Peyer's patch (tissue), 4 donors: ENCODE measurements around the gene ZSCAN2. TPM values are rescaled to one million over a fixed set of nuclear protein-coding genes. Genes with fewer than 3 reads are reported as not detected.

Source experiments
- DNase-seq, 3 donors: peaks; one replicate each; pipeline ENCODE4 v3.0.0-alpha.2; 2017 to 2019
- H3K27ac ChIP-seq, 4 donors: fragments of 200-600 bp; sonication (generic); one replicate each; pipeline ENCODE4 v1.5.1; 2016 to 2019
- H3K27me3 ChIP-seq, 2 donors: fragments of 200-600 bp; sonication (generic); one replicate each; pipeline ENCODE4 v1.5.1; 2019
- H3K36me3 ChIP-seq, 3 donors: fragments of 200-600 bp; sonication (generic); one replicate each; pipeline ENCODE4 v1.5.1; 2016 to 2019
- H3K4me1 ChIP-seq, 4 donors: fragments of 200-600 bp; sonication (generic); one replicate each; pipeline ENCODE4 v1.5.1; 2016 to 2019
- H3K4me3 ChIP-seq, 4 donors: fragments of 200-600 bp; sonication (generic); 1 replicate in 3 of 4; 2 replicates in 1 of 4; pipeline ENCODE4 v1.5.1; 2016 to 2019; ENCODE audit warnings: mild to moderate bottlenecking in 1 of 4
- H3K9me3 ChIP-seq, 4 donors: fragments of 200-600 bp; sonication (generic); one replicate each; pipeline ENCODE4 v1.5.1; 2016 to 2019; ENCODE audit warnings: mild to moderate bottlenecking in 1 of 4
- POLR2A ChIP-seq, 2 donors: fragments of 450-650 bp; IDR thresholded peaks; one replicate each; pipeline ENCODE4 v1.5.1; 2017; ENCODE audit warnings: antibody characterized with exemption in 2 of 2, mild to moderate bottlenecking in 2 of 2, moderate library complexity in 2 of 2
- total RNA-seq, 4 donors: library from RNA; depleted of rRNA; stranded (reverse); fragments of >200 nt; gene quantifications; one replicate each; pipeline ENCODE4 v1.1.0, GENCODE V29; 2016
- TF ChIP-seq, protein P1 (sequence below), 6 experiments: fragments of 450-650 bp in 4 of 6; fragments of 200-600 bp in 2 of 6; sonication (generic) in 1 of 6; IDR thresholded peaks; one replicate each; pipeline ENCODE4 v1.5.1; 2017 to 2019; ENCODE audit warnings: antibody characterized with exemption in 6 of 6, mild to moderate bottlenecking in 3 of 6, moderate library complexity in 1 of 6

ZSCAN2 gene
- total RNA-seq, 4 donors from 2014 or later: 4.4 to 22.3 (median 10.2) TPM

DNA sequence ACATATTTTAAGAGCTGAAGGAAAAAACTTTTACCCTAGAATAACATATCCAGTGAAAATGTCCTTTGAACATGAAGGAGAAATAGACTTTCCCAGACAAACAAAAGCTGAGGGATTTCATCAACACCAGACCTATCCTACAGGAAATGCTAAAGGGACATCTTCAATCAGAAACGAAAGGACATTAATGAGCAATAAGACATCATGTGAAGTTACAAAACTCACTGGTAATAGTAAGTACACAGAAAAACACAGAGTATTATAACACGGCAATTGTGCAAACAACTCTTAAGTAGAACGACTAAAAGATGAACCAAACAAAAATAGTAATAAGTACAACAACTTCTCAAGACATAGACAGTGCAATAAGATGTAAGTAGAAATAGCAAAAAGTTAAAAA is 3.5 kb upstream of the ZSCAN2 start:
- peaks cover 0 to 20% (median 3%) of the 10 kb centered on the region in 4 donors for H3K4me1 ChIP-seq
- no peak for DNase-seq
- no peaks in the 10 kb centered on the region for H3K36me3 ChIP-seq
- no peak overlapping the region for H3K27ac ChIP-seq
- H3K27me3 ChIP-seq: no peaks in the 10 kb centered on the region
- no peaks in the 10 kb centered on the region for H3K9me3 ChIP-seq
- TF ChIP-seq POLR2A (IDR thresholded peaks at IDR 0.05): no peak
- TF ChIP-seq, protein P1, sequence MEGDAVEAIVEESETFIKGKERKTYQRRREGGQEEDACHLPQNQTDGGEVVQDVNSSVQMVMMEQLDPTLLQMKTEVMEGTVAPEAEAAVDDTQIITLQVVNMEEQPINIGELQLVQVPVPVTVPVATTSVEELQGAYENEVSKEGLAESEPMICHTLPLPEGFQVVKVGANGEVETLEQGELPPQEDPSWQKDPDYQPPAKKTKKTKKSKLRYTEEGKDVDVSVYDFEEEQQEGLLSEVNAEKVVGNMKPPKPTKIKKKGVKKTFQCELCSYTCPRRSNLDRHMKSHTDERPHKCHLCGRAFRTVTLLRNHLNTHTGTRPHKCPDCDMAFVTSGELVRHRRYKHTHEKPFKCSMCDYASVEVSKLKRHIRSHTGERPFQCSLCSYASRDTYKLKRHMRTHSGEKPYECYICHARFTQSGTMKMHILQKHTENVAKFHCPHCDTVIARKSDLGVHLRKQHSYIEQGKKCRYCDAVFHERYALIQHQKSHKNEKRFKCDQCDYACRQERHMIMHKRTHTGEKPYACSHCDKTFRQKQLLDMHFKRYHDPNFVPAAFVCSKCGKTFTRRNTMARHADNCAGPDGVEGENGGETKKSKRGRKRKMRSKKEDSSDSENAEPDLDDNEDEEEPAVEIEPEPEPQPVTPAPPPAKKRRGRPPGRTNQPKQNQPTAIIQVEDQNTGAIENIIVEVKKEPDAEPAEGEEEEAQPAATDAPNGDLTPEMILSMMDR (IDR thresholded peaks at IDR 0.05): no peak
- H3K4me3 ChIP-seq: no peak overlapping the region

DNA sequence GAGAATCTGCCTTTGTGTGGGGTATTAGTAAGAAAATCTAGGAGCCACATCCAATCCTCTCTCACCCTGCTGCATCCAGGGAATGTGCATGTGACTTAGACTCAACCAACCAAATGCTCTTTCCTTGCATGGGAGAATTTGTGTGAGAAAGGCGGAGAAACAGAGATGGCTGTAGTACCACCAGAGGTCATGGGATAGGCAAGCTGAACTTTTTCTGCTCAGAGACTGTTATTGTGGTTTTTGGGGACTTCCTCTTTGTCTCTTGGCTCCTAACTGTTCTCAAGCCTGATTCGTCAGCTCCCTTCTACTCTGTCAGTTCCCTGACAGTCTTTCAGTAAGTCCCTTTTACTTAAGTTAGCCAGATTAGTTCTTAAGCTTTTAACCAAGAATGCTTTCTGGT is 2.6 kb upstream of the ZSCAN2 start:
- Histone ChIP-seq H3K27ac (peak overlapping the region; percentile 61 to 73 (median 70)), H3K27me3 (no peaks in the 10 kb centered on the region), H3K9me3 (no peaks in the 10 kb centered on the region), H3K36me3 (no peaks in the 10 kb centered on the region), H3K4me3 (no peak overlapping the region), H3K4me1 (peaks cover 0 to 20% (median 3%) of the 10 kb centered on the region in 4 donors)
- peak in 2 of 3 donors; percentile 31 to 58 for DNase-seq
- no peak for TF ChIP-seq POLR2A (IDR thresholded peaks at IDR 0.05)
- TF ChIP-seq, protein P1 (IDR thresholded peaks at IDR 0.05): no peak

DNA sequence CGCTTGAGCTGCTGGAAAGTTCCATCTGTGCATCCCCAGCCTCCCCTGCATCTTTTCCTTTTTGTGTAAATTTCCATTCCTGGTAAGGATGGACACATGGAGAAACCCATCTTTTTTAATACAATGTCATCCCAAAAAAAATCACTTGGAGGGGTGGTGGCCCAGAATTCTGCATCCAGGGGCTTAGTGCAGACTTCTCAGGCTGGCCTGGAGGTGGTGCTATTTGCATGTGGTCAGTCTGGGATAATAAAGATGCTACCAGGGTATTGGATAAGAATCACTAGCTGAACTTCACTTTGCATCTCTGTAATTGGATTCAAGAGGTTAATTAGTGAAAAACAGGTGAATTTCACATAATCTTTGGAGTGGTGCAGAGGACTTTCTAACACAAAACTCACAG is 1.8 kb upstream of the ZSCAN2 start:
- peak in 2 of 3 donors; percentile 36 to 60 for DNase-seq

DNA sequence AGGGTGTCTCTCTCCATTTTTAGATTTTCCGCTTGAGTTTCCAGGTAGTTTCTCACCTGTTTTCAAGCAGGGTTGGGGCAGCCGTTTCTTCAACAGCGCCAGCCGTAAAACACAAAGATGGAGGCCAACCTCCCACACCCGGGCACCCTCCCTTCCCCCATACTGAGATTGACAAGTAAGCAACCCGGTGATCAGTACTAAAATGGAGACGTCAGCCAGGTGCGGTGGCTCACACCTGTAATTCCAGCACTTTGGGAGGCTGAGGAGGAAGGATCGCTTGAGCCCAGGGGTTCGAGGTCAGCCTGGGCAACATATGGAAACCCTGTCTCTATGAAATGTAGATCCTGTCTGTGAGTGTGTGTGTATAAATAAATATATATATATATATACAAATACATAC is 903 bp upstream of the ZSCAN2 start:
- no peak overlapping the region for H3K27ac ChIP-seq
- DNase-seq: peak in 1 of 3 donors; percentile 41
- peaks cover 0 to 21% (median 3%) of the 10 kb centered on the region in 4 donors for H3K4me1 ChIP-seq
- peak overlapping the region in 1 of 4 donors; percentile 81 for H3K4me3 ChIP-seq
- TF ChIP-seq POLR2A (IDR thresholded peaks at IDR 0.05): no peak
- TF ChIP-seq, protein P1 (IDR thresholded peaks at IDR 0.05): no peak
- H3K27me3 ChIP-seq: no peaks in the 10 kb centered on the region
- H3K36me3 ChIP-seq: no peaks in the 10 kb centered on the region
- no peaks in the 10 kb centered on the region for H3K9me3 ChIP-seq

More for the DNA sequence above, 1.8 kb upstream of the ZSCAN2 start:
- Histone ChIP-seq H3K27ac (peak overlapping the region; percentile 61 to 73 (median 70)), H3K4me1 (peaks cover 0 to 20% (median 3%) of the 10 kb centered on the region in 4 donors), H3K27me3 (no peaks in the 10 kb centered on the region), H3K36me3 (no peaks in the 10 kb centered on the region), H3K4me3 (no peak overlapping the region), H3K9me3 (no peaks in the 10 kb centered on the region)
- TF ChIP-seq, protein P1 (IDR thresholded peaks at IDR 0.05): peak; percentile 28 to 65 (median 55)
- TF ChIP-seq POLR2A (IDR thresholded peaks at IDR 0.05): no peak

DNA sequence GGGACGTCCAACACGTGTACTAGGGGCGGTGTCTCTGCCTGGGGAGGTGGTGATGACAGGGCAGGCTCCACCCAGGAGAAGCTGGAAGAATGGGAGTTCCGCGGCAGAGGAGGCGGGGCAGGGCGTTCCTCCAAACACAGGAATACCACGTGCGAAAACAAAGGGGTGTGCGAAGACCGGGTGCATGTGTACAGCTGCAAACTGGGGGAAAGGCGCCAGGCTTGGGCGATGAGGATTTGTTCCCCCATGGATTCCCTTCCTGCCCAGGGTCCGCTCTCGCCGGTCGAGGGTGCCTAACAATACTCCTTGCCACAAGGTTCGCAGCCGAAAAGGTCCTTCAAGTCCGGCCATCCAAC is 500 bp upstream of the ZSCAN2 start:
- H3K4me1 ChIP-seq: peaks cover 0 to 23% (median 4%) of the 10 kb centered on the region in 4 donors
- TF ChIP-seq, protein P1 (IDR thresholded peaks at IDR 0.05): no peak
- no peak for TF ChIP-seq POLR2A (IDR thresholded peaks at IDR 0.05)
- peak overlapping the region; percentile 64 to 84 (median 69) for H3K27ac ChIP-seq
- H3K4me3 ChIP-seq: peak overlapping the region; percentile 79 to 93 (median 82)
- H3K9me3 ChIP-seq: no peaks in the 10 kb centered on the region
- no peaks in the 10 kb centered on the region for H3K27me3 ChIP-seq
- DNase-seq: peak; percentile 63 to 92 (median 91)
- no peaks in the 10 kb centered on the region for H3K36me3 ChIP-seq

DNA sequence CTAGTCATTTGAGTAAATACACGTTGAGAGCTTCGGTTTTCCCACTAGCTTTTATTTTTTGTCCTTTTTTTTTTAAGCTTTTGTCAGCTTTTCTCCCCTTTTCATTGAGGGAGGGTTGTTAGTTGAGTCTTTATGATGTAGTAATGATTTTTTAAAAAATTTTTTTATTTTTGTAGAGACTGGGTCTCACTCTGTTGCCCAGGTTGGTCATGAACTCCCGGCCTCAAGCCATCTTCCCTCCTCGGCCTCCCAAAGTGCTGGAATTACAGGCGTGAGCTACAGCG is 688 bp downstream of the ZSCAN2 start:
- Histone ChIP-seq H3K27ac (no peak overlapping the region), H3K27me3 (no peaks in the 10 kb centered on the region), H3K4me1 (peaks cover 0 to 23% (median 8%) of the 10 kb centered on the region in 4 donors), H3K9me3 (no peaks in the 10 kb centered on the region), H3K4me3 (peak overlapping the region; percentile 79 to 93 (median 82)), H3K36me3 (peaks cover 0 to 1% (median 0%) of the 10 kb centered on the region in 3 donors)
- TF ChIP-seq, protein P1 (IDR thresholded peaks at IDR 0.05): no peak
- no peak for TF ChIP-seq POLR2A (IDR thresholded peaks at IDR 0.05)
- peak in 1 of 3 donors; percentile 26 for DNase-seq
